Lung (tissue), 12 donors: ENCODE results near the gene C1orf167. TPM values are rescaled to one million over a fixed set of nuclear protein-coding genes. Genes with fewer than 3 reads are reported as not detected.

ENCODE experiments used
- ATAC-seq: fragments of 200-7000 bp; cut with Tn5 transposase; one replicate; pipeline ENCODE4 v1.9.1; 2020; ENCODE audit warnings: moderate number of reproducible peaks; ENCODE audit not compliant: insufficient read depth, low FRiP score
- DNase-seq, 3 donors: peaks; one replicate each; pipeline ENCODE4 v3.0.0-alpha.2; 2013 to 2017
- H3K27ac ChIP-seq, 2 donors: one replicate each; pipeline ENCODE4 v1.5.1; 2013; ENCODE audit warnings: mild to moderate bottlenecking in 2 of 2, moderate library complexity in 2 of 2, control low read depth in 1 of 2, inconsistent platforms in 1 of 2, low read depth in 1 of 2, low read length in 1 of 2
- H3K27me3 ChIP-seq, 3 donors: one replicate each; pipeline ENCODE4 v1.5.1; 2013; ENCODE audit warnings: low read length in 2 of 3; ENCODE audit not compliant: control insufficient read depth in 3 of 3, insufficient read depth in 3 of 3
- H3K36me3 ChIP-seq, 4 donors: one replicate each; pipeline ENCODE4 v1.5.1; 2013; ENCODE audit warnings: low read length in 4 of 4, mild to moderate bottlenecking in 1 of 4, moderate library complexity in 1 of 4; ENCODE audit not compliant: control insufficient read depth in 4 of 4, insufficient read depth in 4 of 4
- H3K4me1 ChIP-seq, 5 donors: one replicate each; pipeline ENCODE4 v1.5.1; 2013; ENCODE audit warnings: low read length in 5 of 5, mild to moderate bottlenecking in 2 of 5, moderate library complexity in 1 of 5; ENCODE audit not compliant: control insufficient read depth in 5 of 5, insufficient read depth in 5 of 5
- H3K4me3 ChIP-seq: one replicate; pipeline ENCODE4 v1.5.1; 2013; ENCODE audit warnings: mild to moderate bottlenecking, control low read depth, moderate library complexity
- H3K9ac ChIP-seq, 2 donors: one replicate each; pipeline ENCODE4 v1.5.1; 2013; ENCODE audit warnings: low read length in 2 of 2, control low read depth in 1 of 2; ENCODE audit not compliant: insufficient read depth in 1 of 2
- H3K9me3 ChIP-seq, 4 donors: one replicate each; pipeline ENCODE4 v1.5.1; 2013; ENCODE audit warnings: low read length in 3 of 4, mild to moderate bottlenecking in 1 of 4, moderate library complexity in 1 of 4; ENCODE audit not compliant: control insufficient read depth in 4 of 4, insufficient read depth in 3 of 4
- WGBS, 2 donors: extraction: QIAGEN DNeasy Blood & Tissue Kit; methylation state at CpG; one replicate each; pipeline ENCODE4 v1.1.7; 2013; 5-methylcytosine and 5-hydroxymethylcytosine counted together
- polyA plus RNA-seq, 2 donors: library from polyadenylated mRNA; stranded (reverse); fragments of 200-250 nt; gene quantifications; one replicate each; pipeline ENCODE4 v1.2.1, GENCODE V29; 2013
- total RNA-seq, 2 donors: library from RNA; depleted of rRNA in 1 of 2; stranded (reverse); fragments of >200 nt in 1 of 2; gene quantifications; one replicate each; pipeline ENCODE4 v1.2.1, GENCODE V29; 2014 to 2021
- TF ChIP-seq, protein P1 (sequence below): IDR thresholded peaks from 2 replicates; pipeline ENCODE4 v1.5.1; 2012; ENCODE audit warnings: mild to moderate bottlenecking; ENCODE audit errors: control extremely low read depth, extremely low read depth
- donor health status: control.
- donor health status: control.
- donor health status: Bipolar disorder and iron deficiency.
- donor health status: healthy.
- donor health status: DM: yes; HTN: yes; CAD: no.

Gene C1orf167
- total and polyA plus RNA-seq, 4 donors = 0.91 to 11.3 (median 9.1) TPM

GRCh38 chr1:11744287-11744686 lies 17.7 kb upstream of the C1orf167 start:
- 78 to 85% methylated on average over 9 of the region's 9 CpGs for WGBS, 2 donors

DNA sequence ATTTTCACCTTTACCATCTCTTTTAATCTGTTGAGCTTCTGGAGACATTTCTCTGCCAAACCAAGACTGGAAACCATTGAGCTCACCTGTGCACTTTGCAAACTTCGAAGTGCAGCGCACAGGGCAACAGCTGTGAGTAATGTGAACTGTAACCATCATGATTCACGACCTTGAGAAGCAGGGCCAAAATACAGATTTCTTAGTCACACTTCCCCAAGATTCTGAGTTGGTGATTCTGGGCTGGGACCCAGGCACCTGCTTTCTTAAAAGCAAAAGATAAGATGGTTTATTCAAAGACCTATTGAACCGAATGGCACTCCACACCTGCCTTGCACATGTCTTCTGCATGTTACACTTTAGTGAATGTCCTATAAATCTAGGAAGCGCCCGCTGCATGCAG lies 15.9 kb upstream of the C1orf167 start:
- DNase-seq (no peak), ATAC-seq (no peak)
- Histone ChIP-seq H3K4me3 (no peak overlapping the region), H3K9ac (no peak overlapping the region), H3K27ac (no peak overlapping the region), H3K9me3 (no peaks in the 10 kb centered on the region), H3K36me3 (peaks cover 0 to 50% (median 5%) of the 10 kb centered on the region in 4 donors), H3K4me1 (peaks cover 0 to 2% (median 0%) of the 10 kb centered on the region in 5 donors), H3K27me3 (no peaks in the 10 kb centered on the region)
- WGBS, 2 donors = 87 to 89% methylated on average over 6 of the region's 6 CpGs
- TF ChIP-seq, protein P1, sequence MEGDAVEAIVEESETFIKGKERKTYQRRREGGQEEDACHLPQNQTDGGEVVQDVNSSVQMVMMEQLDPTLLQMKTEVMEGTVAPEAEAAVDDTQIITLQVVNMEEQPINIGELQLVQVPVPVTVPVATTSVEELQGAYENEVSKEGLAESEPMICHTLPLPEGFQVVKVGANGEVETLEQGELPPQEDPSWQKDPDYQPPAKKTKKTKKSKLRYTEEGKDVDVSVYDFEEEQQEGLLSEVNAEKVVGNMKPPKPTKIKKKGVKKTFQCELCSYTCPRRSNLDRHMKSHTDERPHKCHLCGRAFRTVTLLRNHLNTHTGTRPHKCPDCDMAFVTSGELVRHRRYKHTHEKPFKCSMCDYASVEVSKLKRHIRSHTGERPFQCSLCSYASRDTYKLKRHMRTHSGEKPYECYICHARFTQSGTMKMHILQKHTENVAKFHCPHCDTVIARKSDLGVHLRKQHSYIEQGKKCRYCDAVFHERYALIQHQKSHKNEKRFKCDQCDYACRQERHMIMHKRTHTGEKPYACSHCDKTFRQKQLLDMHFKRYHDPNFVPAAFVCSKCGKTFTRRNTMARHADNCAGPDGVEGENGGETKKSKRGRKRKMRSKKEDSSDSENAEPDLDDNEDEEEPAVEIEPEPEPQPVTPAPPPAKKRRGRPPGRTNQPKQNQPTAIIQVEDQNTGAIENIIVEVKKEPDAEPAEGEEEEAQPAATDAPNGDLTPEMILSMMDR = no peak

More at GRCh38 chr1:11744287-11744686, 17.7 kb upstream of the C1orf167 start:
- Histone ChIP-seq H3K36me3 (peaks cover 0 to 33% (median 5%) of the 10 kb centered on the region in 4 donors), H3K27ac (no peak overlapping the region), H3K9ac (no peak overlapping the region), H3K9me3 (no peaks in the 10 kb centered on the region), H3K27me3 (no peaks in the 10 kb centered on the region), H3K4me1 (peaks cover 0 to 12% (median 0%) of the 10 kb centered on the region in 5 donors), H3K4me3 (no peak overlapping the region)
- DNase-seq (no peak), ATAC-seq (no peak)
- TF ChIP-seq, protein P1 = no peak

- Histone ChIP-seq H3K9ac (no peak overlapping the region), H3K27ac (peak overlapping the region in 1 of 2 donors; percentile 11), H3K4me3 (no peak overlapping the region), H3K27me3 (no peaks in the 10 kb centered on the region), H3K9me3 (no peaks in the 10 kb centered on the region), H3K36me3 (peaks cover 0 to 52% (median 5%) of the 10 kb centered on the region in 4 donors), H3K4me1 (no peaks in the 10 kb centered on the region)
- ATAC-seq (no peak), DNase-seq (no peak)
- 81 to 82% methylated on average over 19 to 20 of the region's 20 CpGs for WGBS, 2 donors
- TF ChIP-seq, protein P1 = no peak
Measured at GRCh38 chr1:11746795-11747487, 15.1 kb upstream of the C1orf167 start.
